K562 (cell line): ENCODE measurements around the gene DEK. TPM values are rescaled to one million over a fixed set of nuclear protein-coding genes. Genes with fewer than 3 reads are reported as not detected.
A peak's percentile ranks its signal among the peaks of the same experiment; 100 is the strongest.

ENCODE experiments used
- ARID2 ChIP-seq: fragments of 450-650 bp; IDR thresholded peaks from 2 replicates; pipeline ENCODE4 v1.6.1; 2017; ENCODE audit warnings: antibody characterized with exemption, mild to moderate bottlenecking
- BDP1 ChIP-seq: IDR thresholded peaks from 3 replicates; pipeline ENCODE4 v1.6.1; 2011; ENCODE audit not compliant: insufficient read length, insufficient read depth
- BMI1 ChIP-seq: fragments of 150-350 bp; IDR thresholded peaks from 2 replicates; pipeline ENCODE4 v1.6.1; 2014; ENCODE audit warnings: low read length
- GABPB1 ChIP-seq: sonication (generic); formaldehyde crosslinking; IDR thresholded peaks from 2 replicates; pipeline ENCODE4 v1.8.0; 2022; ENCODE audit warnings: mild to moderate bottlenecking, missing genetic modification reagents
- HNRNPK ChIP-seq: fragments of 200-400 bp; formaldehyde crosslinking; IDR thresholded peaks from one replicate; pipeline ENCODE4 v1.6.1; 2018; ENCODE audit warnings: mild to moderate bottlenecking, low read depth, low read length; ENCODE audit not compliant: poor library complexity, severe bottlenecking
- KAT8 ChIP-seq: fragments of 450-650 bp; IDR thresholded peaks from 2 replicates; pipeline ENCODE4 v1.6.1; 2016; ENCODE audit warnings: low read depth, mild to moderate bottlenecking
- MAFK ChIP-seq: IDR thresholded peaks from 2 replicates; pipeline ENCODE4 v1.6.1; 2011; ENCODE audit warnings: low read length, improper control_type of control experiment
- RCOR1 ChIP-seq, 2 experiments: IDR thresholded peaks; 2 replicates each; pipeline ENCODE4 v1.6.1; 2012; ENCODE audit warnings: low read depth in 2 of 2, low read length in 2 of 2, borderline replicate concordance in 1 of 2, improper control_type of control experiment in 1 of 2
- SMARCC2 ChIP-seq: fragments of 450-650 bp; IDR thresholded peaks from 2 replicates; pipeline ENCODE4 v1.6.1; 2017; ENCODE audit warnings: antibody characterized with exemption, moderate library complexity, mild to moderate bottlenecking, low read depth
- TCFL5 ChIP-seq: fragments of 250-450 bp; sonication (Bioruptor Pico); conservative IDR thresholded peaks from 2 replicates; pipeline ENCODE4 v1.6.1; 2021; ENCODE audit warnings: mild to moderate bottlenecking, moderate library complexity, matching md5 sums
- U2AF1 ChIP-seq: fragments of 200-400 bp; formaldehyde crosslinking; optimal IDR thresholded peaks from 2 replicates; pipeline ENCODE3; 2017; ENCODE audit warnings: mild to moderate bottlenecking, low read depth, low read length, moderate library complexity
- ZBTB1 ChIP-seq: sonication (generic); formaldehyde crosslinking; IDR thresholded peaks from 2 replicates; pipeline ENCODE4 v1.8.1; 2023; ENCODE audit warnings: missing genetic modification reagents, low read depth, mild to moderate bottlenecking, borderline replicate concordance
- ZKSCAN8 ChIP-seq: fragments of 200-800 bp; sonication (Bioruptor generic); IDR thresholded peaks from 2 replicates; pipeline ENCODE4 v1.6.1; 2016; ENCODE audit warnings: missing genetic modification characterization, missing compliant biosample characterization
- ZNF121 ChIP-seq: sonication (generic); formaldehyde crosslinking; conservative IDR thresholded peaks from 2 replicates; pipeline ENCODE4 v1.8.0; 2022; ENCODE audit warnings: missing genetic modification reagents
- ZNF324 ChIP-seq: fragments of 250-450 bp; sonication (Bioruptor Pico); IDR thresholded peaks from 2 replicates; pipeline ENCODE4 v1.4.0; 2020; ENCODE audit warnings: mild to moderate bottlenecking
- ZNF431 ChIP-seq: sonication (generic); formaldehyde crosslinking; IDR thresholded peaks from 2 replicates; pipeline ENCODE4 v1.8.0; 2022; ENCODE audit warnings: mild to moderate bottlenecking, missing genetic modification reagents
- ZNF445 ChIP-seq: fragments of 250-450 bp; sonication (Bioruptor Pico); IDR thresholded peaks from 2 replicates; pipeline ENCODE4 v1.4.0; 2020; ENCODE audit warnings: low read depth, mild to moderate bottlenecking, moderate library complexity
- ZNF507 ChIP-seq: conservative IDR thresholded peaks from 2 replicates; pipeline ENCODE4 v1.6.1; 2017; ENCODE audit warnings: missing genetic modification characterization, missing compliant biosample characterization
- ZNF561 ChIP-seq: fragments of 450-650 bp; formaldehyde crosslinking; conservative IDR thresholded peaks from 2 replicates; pipeline ENCODE4 v1.4.0; 2020; ENCODE audit warnings: mild to moderate bottlenecking, moderate library complexity
- ZNF57 ChIP-seq: fragments of 450-650 bp; formaldehyde crosslinking; IDR thresholded peaks from 2 replicates; pipeline ENCODE4 v1.4.0; 2020; ENCODE audit warnings: mild to moderate bottlenecking, moderate library complexity
- ZNF586 ChIP-seq: fragments of 450-650 bp; formaldehyde crosslinking; conservative IDR thresholded peaks from 2 replicates; pipeline ENCODE4 v1.4.0; 2020; ENCODE audit warnings: mild to moderate bottlenecking, moderate library complexity
- ZNF668 ChIP-seq: fragments of 250-450 bp; sonication (Bioruptor Pico); IDR thresholded peaks from 2 replicates; pipeline ENCODE4 v1.8.0; 2022; ENCODE audit warnings: mild to moderate bottlenecking, inconsistent platforms
- ZNF785 ChIP-seq: fragments of 250-450 bp; sonication (Bioruptor Pico); IDR thresholded peaks from 2 replicates; pipeline ENCODE4 v1.4.0; 2020; ENCODE audit warnings: mild to moderate bottlenecking
- polyA plus RNA-seq, 8 experiments: library from polyadenylated mRNA; depleted of rRNA in 4 of 8; stranded (reverse) in 5 of 8; unstranded in 3 of 8; fragments of >200 nt; fragmentation: Nextera tagmentation in 2 of 8; fragmentation: Illumina TruSeq in 1 of 8; extraction: Ambion mirVana in 2 of 8; extraction: Trizol in 1 of 8; gene quantifications; 2 replicates each; pipeline versions ENCODE4 v1.2.1 to v1.2.3, GENCODE V29; 2011 to 2014; ENCODE audit warnings: inconsistent platforms in 1 of 8, missing spikeins in 1 of 8
- total RNA-seq, 7 experiments: library from RNA; depleted of rRNA in 6 of 7; stranded (reverse); fragments of >200 nt in 6 of 7; fragmentation: Illumina TruSeq in 2 of 7; extraction: Trizol in 2 of 7; gene quantifications; 2 replicates each; pipeline versions ENCODE4 v1.2.1 to v1.2.3, GENCODE V29; 2011 to 2021; ENCODE audit warnings: low replicate concordance in 1 of 7
- TF ChIP-seq, protein P1 (sequence below), 2 experiments: fragments of 150-350 bp in 1 of 2; IDR thresholded peaks; 2 replicates each; pipeline ENCODE4 v1.6.1; 2012 to 2016; ENCODE audit warnings: low read depth in 2 of 2, low read length in 2 of 2, mild to moderate bottlenecking in 1 of 2, moderate library complexity in 1 of 2
- TF ChIP-seq, protein P2 (sequence below): sonication (generic); formaldehyde crosslinking; IDR thresholded peaks from 2 replicates; pipeline ENCODE4 v1.4.0; 2020; ENCODE audit warnings: mild to moderate bottlenecking, missing genetic modification reagents

DEK gene
- total and polyA plus RNA-seq, 9 of the 15 experiments (the other 6 are each of a cell fraction or from before 2014, with no cell fraction given): 82.3 to 338 (median 184) TPM

- TF ChIP-seq RCOR1 (IDR thresholded peaks at IDR 0.05; ENCODE audit: borderline replicate concordance in 1 of 2, low read depth in 2 of 2, low read length in 2 of 2) (no peak), ZNF668 (CRISPR knock-in tag) (no peak), SMARCC2 (no peak), ZNF431 (CRISPR knock-in tag) (0 out of 2 replicates have a peak, but pooled peaks have one; percentile 11), ZKSCAN8 (CRISPR knock-in tag) (no peak), BDP1 (no peak), ZNF785 (CRISPR knock-in tag) (no peak), BMI1 (no peak), U2AF1 (no peak), ZNF561 (no peak), MAFK (no peak), ZBTB1 (CRISPR knock-in tag) (no peak), ZNF324 (CRISPR knock-in tag) (no peak), ZNF445 (CRISPR knock-in tag) (no peak), KAT8 (no peak), ZNF57 (CRISPR knock-in tag) (no peak), ZNF507 (tag) (no peak), ZNF121 (CRISPR knock-in tag) (no peak), HNRNPK (no peak), ZNF586 (no peak), GABPB1 (no peak; the same call in 1 of the 2 replicates), ARID2 (no peak), TCFL5 (CRISPR knock-in tag) (no peak)
- TF ChIP-seq, protein P1, sequence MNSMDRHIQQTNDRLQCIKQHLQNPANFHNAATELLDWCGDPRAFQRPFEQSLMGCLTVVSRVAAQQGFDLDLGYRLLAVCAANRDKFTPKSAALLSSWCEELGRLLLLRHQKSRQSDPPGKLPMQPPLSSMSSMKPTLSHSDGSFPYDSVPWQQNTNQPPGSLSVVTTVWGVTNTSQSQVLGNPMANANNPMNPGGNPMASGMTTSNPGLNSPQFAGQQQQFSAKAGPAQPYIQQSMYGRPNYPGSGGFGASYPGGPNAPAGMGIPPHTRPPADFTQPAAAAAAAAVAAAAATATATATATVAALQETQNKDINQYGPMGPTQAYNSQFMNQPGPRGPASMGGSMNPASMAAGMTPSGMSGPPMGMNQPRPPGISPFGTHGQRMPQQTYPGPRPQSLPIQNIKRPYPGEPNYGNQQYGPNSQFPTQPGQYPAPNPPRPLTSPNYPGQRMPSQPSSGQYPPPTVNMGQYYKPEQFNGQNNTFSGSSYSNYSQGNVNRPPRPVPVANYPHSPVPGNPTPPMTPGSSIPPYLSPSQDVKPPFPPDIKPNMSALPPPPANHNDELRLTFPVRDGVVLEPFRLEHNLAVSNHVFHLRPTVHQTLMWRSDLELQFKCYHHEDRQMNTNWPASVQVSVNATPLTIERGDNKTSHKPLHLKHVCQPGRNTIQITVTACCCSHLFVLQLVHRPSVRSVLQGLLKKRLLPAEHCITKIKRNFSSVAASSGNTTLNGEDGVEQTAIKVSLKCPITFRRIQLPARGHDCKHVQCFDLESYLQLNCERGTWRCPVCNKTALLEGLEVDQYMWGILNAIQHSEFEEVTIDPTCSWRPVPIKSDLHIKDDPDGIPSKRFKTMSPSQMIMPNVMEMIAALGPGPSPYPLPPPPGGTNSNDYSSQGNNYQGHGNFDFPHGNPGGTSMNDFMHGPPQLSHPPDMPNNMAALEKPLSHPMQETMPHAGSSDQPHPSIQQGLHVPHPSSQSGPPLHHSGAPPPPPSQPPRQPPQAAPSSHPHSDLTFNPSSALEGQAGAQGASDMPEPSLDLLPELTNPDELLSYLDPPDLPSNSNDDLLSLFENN (IDR thresholded peaks at IDR 0.05; ENCODE audit: low read depth in 2 of 2, low read length in 2 of 2): no peak
- TF ChIP-seq, protein P2, sequence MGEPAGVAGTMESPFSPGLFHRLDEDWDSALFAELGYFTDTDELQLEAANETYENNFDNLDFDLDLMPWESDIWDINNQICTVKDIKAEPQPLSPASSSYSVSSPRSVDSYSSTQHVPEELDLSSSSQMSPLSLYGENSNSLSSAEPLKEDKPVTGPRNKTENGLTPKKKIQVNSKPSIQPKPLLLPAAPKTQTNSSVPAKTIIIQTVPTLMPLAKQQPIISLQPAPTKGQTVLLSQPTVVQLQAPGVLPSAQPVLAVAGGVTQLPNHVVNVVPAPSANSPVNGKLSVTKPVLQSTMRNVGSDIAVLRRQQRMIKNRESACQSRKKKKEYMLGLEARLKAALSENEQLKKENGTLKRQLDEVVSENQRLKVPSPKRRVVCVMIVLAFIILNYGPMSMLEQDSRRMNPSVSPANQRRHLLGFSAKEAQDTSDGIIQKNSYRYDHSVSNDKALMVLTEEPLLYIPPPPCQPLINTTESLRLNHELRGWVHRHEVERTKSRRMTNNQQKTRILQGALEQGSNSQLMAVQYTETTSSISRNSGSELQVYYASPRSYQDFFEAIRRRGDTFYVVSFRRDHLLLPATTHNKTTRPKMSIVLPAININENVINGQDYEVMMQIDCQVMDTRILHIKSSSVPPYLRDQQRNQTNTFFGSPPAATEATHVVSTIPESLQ (CRISPR knock-in tag): peak; percentile 33; the same call in 1 of the 2 replicates
Measured at GRCh38 chr6:18263418-18264218, 712 bp downstream of the DEK start (continued).
